Spleen (tissue), 7 donors: Measurements from ENCODE around the gene ITGA4.

Experiments
- POLR2A ChIP-seq, 3 donors: fragments of 450-650 bp; IDR thresholded peaks; one replicate each; pipeline ENCODE4 v1.5.1; 2017; ENCODE audit warnings: antibody characterized with exemption in 3 of 3, mild to moderate bottlenecking in 1 of 3
- TF ChIP-seq, protein P1 (sequence below), 11 experiments: fragments of 200-600 bp in 7 of 11; fragments of 450-650 bp in 4 of 11; sonication (generic) in 4 of 11; IDR thresholded peaks in 8 of 11; conservative IDR thresholded peaks in 3 of 11; 1 replicate in 7 of 11; 2 replicates in 4 of 11; pipeline versions ENCODE4 v1.4.0 to v1.8.0; 2016 to 2021; ENCODE audit warnings: antibody characterized with exemption in 11 of 11, inconsistent platforms in 4 of 11, mild to moderate bottlenecking in 1 of 11
- donor health status: DM: no; HTN: no; CAD: no; lungs with moderate emphysema.
- donor health status: DM: no; HTN: no; CAD: no.
- donor health status: DM: no; HTN: no; CAD: no.

DNA sequence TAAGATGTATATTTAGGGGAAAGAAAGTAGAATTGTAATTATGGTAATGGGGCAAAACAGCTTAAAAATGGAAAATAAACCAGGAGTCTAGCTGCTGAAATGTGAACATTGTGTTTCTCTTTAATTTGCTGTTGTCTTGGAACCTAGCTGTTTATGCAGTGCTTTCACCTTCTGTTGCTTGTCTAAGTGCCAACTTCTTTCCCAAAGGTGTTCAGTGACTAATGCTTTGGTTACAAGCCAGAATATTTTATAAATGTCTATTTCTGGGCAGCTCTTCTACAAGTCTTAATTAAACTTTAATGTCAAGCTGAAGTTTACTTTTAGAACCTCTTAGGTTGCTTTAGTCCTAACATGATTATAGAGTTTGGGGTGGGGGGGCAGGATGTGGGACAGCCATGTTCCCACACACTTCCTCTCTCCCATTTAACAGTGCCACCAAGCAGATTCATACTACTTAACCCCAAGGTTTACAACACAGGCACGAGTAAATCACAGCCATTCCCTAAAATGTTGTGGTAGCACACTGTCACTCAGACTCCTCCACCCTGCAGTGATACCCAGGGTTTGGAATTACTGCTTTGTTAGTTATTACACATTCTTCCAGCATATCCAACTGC lies 60.6 kb downstream of the ITGA4 start:
- TF ChIP-seq, protein P1, sequence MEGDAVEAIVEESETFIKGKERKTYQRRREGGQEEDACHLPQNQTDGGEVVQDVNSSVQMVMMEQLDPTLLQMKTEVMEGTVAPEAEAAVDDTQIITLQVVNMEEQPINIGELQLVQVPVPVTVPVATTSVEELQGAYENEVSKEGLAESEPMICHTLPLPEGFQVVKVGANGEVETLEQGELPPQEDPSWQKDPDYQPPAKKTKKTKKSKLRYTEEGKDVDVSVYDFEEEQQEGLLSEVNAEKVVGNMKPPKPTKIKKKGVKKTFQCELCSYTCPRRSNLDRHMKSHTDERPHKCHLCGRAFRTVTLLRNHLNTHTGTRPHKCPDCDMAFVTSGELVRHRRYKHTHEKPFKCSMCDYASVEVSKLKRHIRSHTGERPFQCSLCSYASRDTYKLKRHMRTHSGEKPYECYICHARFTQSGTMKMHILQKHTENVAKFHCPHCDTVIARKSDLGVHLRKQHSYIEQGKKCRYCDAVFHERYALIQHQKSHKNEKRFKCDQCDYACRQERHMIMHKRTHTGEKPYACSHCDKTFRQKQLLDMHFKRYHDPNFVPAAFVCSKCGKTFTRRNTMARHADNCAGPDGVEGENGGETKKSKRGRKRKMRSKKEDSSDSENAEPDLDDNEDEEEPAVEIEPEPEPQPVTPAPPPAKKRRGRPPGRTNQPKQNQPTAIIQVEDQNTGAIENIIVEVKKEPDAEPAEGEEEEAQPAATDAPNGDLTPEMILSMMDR (IDR thresholded peaks at IDR 0.05 in 8 of 11, conservative IDR thresholded peaks at IDR 0.05 in 3 of 11) = no peak
- TF ChIP-seq POLR2A (IDR thresholded peaks at IDR 0.05) = no peak
